ENCODE results near the gene CD276. TPM values are rescaled to one million over a fixed set of nuclear protein-coding genes. Genes with fewer than 3 reads are reported as not detected.

The CD276 gene
- total and polyA plus RNA-seq, 8 donors = 10.4 to 185 (median 32.4) TPM

GRCh38 chr15:73746261-73746660, 62.1 kb downstream of the CD276 start:
- no peak for DNase-seq
- H3K27ac ChIP-seq = no peak overlapping the region
- peaks cover 0 to 17% (median 5%) of the 10 kb centered on the region in 3 donors for H3K27me3 ChIP-seq
- intact Hi-C loops (cut with DNase I; ENCODE audit: low total_unique reads) = no loop called here
- no peaks in the 10 kb centered on the region for H3K9me3 ChIP-seq
- WGBS, 5 donors = 55 to 64% (median 59%) methylated on average over 8 of the region's 8 CpGs
- TF ChIP-seq EP300 (IDR thresholded peaks at IDR 0.05) (no peak), CTCF (IDR thresholded peaks at IDR 0.05) (no peak), POLR2AphosphoS5 (IDR thresholded peaks at IDR 0.05) (no peak), POLR2A (IDR thresholded peaks at IDR 0.05) (no peak)
- H3K4me3 ChIP-seq = no peak overlapping the region
- peaks cover 0 to 12% (median 5%) of the 10 kb centered on the region in 4 donors for H3K4me1 ChIP-seq
- no peaks in the 10 kb centered on the region for H3K36me3 ChIP-seq

- intact Hi-C loops (cut with DNase I; ENCODE audit: low total_unique reads) = no loop called here
- 25 to 38% (median 35%) methylated on average over 7 of the region's 7 CpGs for WGBS, 5 donors
- H3K4me1 ChIP-seq = peaks cover 2 to 18% (median 10%) of the 10 kb centered on the region in 4 donors
- TF ChIP-seq CTCF (IDR thresholded peaks at IDR 0.05) = no peak
- no peak overlapping the region for H3K27ac ChIP-seq
- no peaks in the 10 kb centered on the region for H3K36me3 ChIP-seq
- peaks cover 0 to 23% (median 11%) of the 10 kb centered on the region in 3 donors for H3K27me3 ChIP-seq
- H3K9me3 ChIP-seq = no peaks in the 10 kb centered on the region
- no peak overlapping the region for H3K4me3 ChIP-seq
- no peak for DNase-seq
These were observed 62.7 kb downstream of the CD276 start for GRCh38 chr15:73746883-73747282.

GRCh38 chr15:73747847-73748590, 63.8 kb downstream of the CD276 start:
- Histone ChIP-seq H3K27me3 (peaks cover 4 to 34% (median 21%) of the 10 kb centered on the region in 3 donors), H3K9me3 (no peaks in the 10 kb centered on the region), H3K4me1 (peaks cover 10 to 26% (median 15%) of the 10 kb centered on the region in 4 donors), H3K27ac (no peak overlapping the region), H3K4me3 (no peak overlapping the region), H3K36me3 (no peaks in the 10 kb centered on the region)
- WGBS, 5 donors = 77 to 86% (median 80%) methylated on average over 11 of the region's 11 CpGs
- intact Hi-C loops (cut with DNase I; ENCODE audit: low total_unique reads) = no loop called here
- TF ChIP-seq EP300 (IDR thresholded peaks at IDR 0.05) = no peak
- TF ChIP-seq CTCF (IDR thresholded peaks at IDR 0.05) = no peak
- DNase-seq = no peak

GRCh38 chr15:73748730-73749129, 64.5 kb downstream of the CD276 start:
- intact Hi-C loops (cut with DNase I; ENCODE audit: low total_unique reads) = no loop called here
- Histone ChIP-seq H3K27me3 (peaks cover 4 to 41% (median 27%) of the 10 kb centered on the region in 3 donors), H3K9me3 (no peaks in the 10 kb centered on the region), H3K36me3 (no peaks in the 10 kb centered on the region), H3K27ac (no peak overlapping the region), H3K4me1 (peaks cover 10 to 32% (median 18%) of the 10 kb centered on the region in 4 donors), H3K4me3 (no peak overlapping the region)
- no peak for DNase-seq
- TF ChIP-seq POLR2A (IDR thresholded peaks at IDR 0.05) (no peak), POLR2AphosphoS5 (IDR thresholded peaks at IDR 0.05) (no peak), CTCF (IDR thresholded peaks at IDR 0.05) (no peak), EP300 (IDR thresholded peaks at IDR 0.05) (no peak)
- 54 to 73% (median 61%) methylated on average over 4 to 6 of the region's 6 CpGs for WGBS, 5 donors
